GM10847 (cell line): Measurements from ENCODE around the gene TDP2.

Experiments used
- POLR2A ChIP-seq: IDR thresholded peaks from 2 replicates; pipeline ENCODE4 v1.6.1; 2011; ENCODE audit not compliant: insufficient read length; ENCODE audit errors: extremely low read depth

The TDP2 gene, protein sequence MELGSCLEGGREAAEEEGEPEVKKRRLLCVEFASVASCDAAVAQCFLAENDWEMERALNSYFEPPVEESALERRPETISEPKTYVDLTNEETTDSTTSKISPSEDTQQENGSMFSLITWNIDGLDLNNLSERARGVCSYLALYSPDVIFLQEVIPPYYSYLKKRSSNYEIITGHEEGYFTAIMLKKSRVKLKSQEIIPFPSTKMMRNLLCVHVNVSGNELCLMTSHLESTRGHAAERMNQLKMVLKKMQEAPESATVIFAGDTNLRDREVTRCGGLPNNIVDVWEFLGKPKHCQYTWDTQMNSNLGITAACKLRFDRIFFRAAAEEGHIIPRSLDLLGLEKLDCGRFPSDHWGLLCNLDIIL

DNA sequence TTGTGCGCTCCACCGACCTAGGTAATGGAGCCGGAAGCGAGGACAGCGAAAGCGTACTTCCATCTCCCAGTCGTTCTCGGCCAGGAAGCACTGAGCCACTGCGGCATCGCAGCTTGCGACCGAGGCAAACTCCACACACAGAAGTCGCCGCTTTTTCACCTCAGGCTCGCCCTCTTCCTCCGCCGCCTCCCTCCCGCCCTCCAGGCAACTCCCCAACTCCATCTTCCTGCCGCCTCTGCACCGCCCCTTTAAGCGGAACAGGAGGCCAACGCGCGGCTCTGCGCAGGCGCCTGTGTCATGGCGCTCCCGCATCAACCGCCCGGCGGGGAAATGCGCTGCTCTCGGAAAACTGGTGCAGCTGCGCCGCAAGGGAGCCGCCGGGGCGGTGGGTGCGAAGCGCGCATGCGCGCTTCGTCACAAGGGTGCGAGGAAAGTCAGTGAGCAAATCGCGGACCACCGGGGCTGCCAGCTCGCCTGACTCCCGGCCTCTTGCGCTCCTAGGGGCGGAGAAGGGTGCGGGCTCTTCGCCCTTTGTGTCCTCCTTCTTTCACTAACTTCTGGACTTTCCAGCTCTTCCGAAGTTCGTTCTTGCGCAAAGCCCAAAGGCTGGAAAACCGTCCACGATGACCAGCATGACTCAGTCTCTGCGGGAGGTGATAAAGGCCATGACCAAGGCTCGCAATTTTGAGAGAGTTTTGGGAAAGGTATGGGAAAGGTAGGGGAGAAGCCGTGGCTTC, at the start of gene TDP2, which contains the start of gene ACOT13:
Gene TDP2 (minus strand): TSS at position 259 of the 737 bp plus-strand sequence. CDS start 37 bp downstream, at position 222.
Gene ACOT13 (plus strand): TSS at position 437 of the 737 bp plus-strand sequence. CDS start 187 bp downstream, at position 624.
- peak; percentile 72 for TF ChIP-seq POLR2A

DNA sequence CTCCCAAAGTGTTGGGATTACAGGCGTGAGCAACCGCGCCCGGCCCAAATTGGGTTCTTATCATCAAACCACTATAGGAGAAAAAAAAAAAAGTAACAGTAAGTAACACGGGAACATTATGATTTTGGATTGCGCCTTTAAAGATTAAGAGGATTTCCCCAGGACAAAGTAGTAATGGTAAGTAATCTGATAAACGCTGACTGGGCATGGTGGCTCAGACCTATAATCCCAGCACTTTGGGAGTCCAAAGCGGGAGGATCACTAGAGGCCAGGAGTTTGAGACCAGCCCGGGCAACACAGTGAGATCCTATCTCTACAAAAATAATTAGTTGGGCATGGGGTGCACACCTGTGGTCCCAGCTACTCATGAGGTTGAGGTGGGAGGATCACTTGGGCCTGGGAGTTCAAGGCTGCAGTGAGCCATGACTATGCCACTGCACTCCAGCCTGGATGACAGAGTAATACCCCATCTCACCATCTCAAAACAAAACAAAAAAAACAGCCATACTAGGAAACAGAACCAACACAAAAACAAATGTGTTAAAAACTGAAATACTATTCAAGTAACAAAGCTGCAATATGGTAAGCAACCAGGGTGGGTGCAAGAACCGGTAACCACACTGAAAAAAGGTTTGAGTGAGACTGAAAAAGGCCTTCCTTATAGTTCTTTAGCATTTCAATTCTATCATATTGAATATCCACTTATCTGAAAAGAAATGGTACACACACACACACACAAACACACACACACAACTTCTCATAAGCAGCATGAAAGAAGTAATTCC, 44.0 kb upstream of the TDP2 start:
- no peak for TF ChIP-seq POLR2A

DNA sequence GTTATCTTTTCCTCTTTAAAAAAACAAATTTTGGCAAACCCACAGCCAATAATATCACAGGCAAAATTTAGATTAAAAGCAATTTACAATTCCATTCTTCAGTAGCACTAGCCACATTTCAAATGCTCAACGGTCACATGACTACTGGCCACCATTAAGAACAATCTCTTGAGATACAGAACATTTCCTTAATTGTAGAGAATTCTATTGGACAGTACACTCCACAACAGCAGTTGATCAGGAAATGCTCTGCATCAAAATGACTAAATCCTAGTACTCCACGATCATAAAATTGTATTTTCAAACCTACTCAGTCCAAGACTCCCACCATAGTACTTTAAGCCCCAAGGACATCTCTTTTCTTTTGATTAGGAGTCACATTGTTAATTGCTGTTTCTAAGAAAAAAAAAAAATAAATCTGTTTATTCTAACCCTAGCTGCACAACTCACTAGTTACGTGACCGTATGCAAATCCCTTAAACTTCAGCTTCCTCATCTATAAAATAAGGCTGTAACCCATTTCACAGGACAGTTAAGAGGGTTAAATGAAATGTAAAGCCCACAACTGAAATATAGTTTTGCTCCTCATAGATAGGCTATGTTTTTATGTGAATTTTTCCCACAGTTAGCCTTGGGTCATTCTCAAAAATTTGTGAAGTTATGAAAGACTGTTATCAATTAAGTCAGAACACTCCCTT, 42.5 kb upstream of the TDP2 start:
- no peak for TF ChIP-seq POLR2A

DNA sequence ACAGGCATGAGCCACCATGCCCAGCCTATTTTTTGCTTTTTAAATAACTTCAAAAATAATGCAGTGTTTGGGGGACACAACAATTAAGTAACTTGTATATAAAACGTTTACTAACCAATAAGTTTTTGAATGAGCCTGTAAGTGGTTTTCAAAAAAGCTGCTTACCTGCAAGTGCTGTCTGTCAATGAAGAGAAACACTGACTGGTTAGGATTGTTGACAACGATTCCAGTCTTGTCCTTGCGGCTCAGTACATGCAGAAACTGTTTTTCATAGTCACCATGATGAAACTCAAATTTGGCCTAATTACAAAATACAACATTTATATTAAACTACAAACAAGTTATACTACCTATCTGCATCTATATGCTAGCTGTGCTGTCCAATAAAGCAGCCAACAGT, 41.9 kb upstream of the TDP2 start:
- TF ChIP-seq POLR2A, result no peak

DNA sequence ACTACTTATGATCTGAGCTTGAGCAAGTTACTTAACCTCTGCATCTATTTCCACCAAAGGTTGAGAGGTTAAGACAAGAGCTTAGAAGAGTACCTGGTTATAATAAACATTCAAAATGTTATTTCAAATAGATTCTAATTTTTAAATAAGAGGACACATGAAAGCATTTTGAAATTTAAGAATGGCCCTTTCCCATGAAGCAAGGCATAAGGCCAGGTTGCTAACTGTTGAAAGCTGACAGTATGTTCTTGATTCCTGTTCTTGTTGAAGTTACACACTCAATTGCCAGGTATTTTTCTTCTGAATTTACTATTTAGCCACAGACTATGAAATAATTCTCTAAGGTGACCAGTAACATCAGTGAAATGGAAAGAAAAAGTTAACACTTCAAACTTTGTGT, 37.8 kb upstream of the TDP2 start:
- TF ChIP-seq POLR2A, result no peak

DNA sequence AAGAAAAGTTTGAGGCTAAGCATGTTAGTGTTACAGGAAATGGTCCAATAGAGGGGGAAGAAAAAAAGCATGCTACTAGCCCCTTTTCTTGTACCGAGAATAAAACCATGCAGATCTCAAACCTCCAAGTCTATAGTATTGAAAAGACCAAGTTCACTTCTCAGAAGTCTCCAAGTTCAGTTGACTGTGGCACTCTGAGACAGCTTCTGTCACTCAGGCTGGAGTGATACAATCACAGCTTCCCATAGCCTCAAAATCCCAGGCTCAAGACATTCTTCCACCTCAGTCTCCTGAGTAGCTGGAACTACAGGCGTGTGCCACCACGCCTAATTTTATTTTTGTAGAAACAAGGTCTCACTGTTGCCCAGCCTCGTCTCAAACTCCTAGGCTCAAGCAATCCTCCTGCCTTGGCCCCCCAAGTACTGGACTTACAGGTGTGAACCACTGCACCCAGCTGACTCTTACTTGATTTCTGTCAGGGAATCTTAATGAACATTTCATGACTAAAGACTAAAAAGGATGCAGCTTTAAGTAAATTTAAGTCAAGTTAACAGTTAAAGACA, 36.1 kb upstream of the TDP2 start:
- no peak for TF ChIP-seq POLR2A

DNA sequence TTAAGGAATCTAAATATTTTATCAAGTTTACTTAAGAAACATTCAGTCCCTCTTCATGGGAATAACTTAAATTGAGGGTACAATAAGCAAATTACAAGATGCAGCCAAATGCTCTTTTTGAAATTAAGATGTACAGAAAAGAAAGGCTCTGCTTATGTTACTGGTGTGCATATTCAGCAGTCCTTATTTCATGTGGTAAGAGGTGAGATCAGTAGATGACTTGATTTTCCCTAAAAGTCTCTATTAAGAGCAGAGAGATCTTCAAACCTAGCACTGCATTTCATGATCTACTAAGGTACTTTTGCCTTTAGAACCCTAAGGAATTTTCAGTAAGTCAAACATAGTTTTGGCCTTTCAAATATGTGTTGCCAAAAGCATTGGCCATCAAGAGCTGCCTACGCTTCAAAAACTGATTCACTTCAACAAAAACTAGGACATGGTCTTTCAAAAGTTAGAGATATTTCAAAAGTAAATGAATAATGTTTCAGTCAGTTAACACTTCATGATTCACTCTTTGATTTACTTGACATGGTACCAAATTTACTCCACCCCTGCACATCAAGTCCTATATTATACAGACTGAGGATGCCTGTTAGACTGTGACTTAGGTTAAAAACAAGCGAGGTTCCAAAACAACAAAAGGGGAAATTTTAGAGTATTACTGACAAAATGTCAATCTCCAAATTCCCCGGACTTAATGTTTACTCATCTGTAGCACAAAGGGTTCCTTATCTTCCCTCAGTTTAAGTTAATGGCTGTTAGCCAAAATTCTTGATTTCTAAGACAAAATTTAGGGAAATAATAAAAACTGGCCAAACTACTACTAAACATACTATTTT, 33.0 kb upstream of the TDP2 start:
- no peak for TF ChIP-seq POLR2A

DNA sequence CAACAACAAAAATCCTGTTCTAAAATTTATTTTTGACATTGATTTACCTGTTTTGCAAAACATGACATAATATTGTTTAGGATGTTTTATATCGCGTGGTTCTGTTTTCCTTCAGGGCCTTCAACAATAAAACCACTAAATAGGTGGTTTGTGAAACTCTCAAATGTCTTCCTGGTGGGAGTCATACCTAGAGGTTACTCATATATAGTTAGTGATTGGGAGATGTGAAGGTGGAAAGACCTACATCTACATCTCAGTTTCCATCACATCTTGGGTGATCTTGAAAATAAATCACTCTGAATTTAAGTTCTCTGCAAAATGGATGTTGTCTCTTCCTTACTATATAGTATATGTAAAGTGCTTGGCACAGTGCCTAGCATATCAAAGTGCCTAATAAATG, 29.4 kb upstream of the TDP2 start:
- no peak for TF ChIP-seq POLR2A

DNA sequence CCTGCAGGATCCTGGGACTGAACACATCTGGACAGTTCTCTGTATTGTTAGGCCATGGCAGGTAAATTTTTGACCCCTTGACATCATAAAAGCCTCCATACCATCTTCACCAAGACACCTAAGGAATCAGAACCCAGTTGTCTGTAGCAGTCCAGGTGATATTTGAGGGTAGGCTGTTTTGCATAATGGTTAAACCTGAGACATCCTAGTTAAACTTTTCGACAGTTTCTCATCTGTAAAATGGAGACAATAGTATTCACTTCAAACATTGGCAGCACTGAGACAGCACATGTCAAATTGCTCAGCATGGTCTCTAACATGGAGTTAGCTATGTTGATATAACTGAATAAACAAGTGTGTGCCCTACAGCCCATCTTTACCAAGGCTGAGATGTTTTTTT, 27.5 kb upstream of the TDP2 start:
- no peak for TF ChIP-seq POLR2A

DNA sequence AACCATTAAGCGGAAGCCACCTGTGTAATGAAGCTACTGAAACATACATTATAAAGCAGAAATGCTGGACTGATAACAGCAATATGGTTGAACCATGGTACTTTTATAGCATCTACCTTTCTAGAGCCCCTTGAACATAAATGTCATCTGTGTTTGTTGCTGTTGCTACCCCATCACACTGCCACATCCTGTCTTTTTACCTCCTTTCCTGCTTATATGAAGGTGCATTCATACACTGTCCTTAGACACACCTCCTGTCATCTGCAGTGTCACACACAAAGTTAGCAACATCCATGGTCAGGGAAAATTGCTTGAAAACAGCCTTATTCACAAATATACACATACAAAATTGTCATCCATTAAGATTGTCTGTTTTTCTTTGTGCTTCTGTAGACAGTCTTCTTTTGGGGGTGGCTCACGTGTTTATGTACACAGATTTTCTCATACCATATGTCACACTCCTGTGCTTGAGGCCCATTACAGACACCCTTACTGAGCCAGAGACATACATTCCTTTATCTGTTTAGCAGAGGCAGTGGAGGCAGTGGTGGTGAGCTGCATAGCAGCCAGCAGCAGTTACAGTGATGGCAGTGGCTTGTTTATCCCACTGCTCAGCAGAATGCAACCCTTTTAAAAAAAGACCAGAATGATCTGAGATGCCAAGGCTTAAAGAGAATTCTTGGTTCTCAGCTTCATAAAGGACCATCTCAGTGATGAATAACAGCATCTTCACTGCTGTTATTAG, 26.3 kb upstream of the TDP2 start:
- no peak for TF ChIP-seq POLR2A

DNA sequence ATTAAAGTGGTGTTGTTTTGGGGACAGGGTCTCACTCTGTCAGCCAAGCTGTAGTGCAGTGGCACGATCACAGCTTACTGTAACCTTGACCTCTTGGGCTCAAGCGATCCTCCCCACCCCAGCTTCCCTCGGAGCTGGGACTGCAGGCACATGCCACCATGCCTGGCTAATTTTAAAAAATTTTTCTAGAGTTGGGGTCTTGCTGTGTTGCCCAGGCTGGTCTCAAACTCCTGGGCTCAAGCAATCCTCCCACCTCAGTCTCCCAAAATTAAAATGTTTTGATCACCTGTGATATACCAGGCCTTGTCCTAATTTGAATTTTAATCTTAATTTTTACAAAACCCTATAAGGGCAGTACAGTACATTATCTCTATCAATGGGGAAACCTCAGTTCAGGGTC, 25.7 kb upstream of the TDP2 start:
- no peak for TF ChIP-seq POLR2A

DNA sequence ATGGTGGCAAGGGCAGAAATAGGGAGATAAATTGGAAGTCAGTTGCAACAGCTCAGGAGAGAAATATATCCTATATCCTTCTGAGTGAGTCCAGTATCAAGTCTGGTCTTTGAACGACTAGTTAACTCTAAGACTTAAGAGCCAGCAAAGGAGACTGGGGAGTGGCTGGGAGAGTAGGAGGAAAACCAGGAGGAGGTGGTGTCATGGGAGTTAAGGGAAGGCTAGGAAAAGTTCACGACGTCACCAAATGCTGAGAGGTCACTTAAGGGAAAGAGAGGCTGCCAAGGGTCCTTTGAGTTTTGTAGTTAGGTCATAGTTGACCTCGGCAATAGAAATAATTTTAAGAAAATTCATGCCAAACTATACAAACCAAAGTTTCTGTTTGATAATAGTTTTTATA, 25.3 kb upstream of the TDP2 start:
- no peak for TF ChIP-seq POLR2A

DNA sequence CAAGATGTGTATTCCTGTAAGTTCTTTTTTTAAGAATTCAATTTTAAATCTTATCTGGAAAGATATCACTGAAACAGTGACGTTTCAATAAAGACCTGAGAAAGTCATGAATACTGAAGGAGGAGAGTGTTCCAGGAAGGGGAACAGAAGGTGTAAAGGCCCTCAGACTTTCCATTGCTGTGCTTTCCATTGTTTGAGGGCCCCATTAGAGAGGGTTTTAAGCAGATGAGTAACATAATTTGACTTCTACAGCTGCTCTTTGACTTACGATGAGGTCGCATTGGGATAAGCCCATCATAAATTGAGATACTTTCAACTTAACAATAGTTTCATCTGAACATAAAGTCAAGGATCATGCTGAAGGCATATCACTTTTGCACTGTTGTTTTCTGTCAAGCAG, 24.9 kb upstream of the TDP2 start:
- TF ChIP-seq POLR2A, result no peak
